NCI-H146 (cell line): ENCODE measurements around the gene BST2.

ENCODE experiments used
- DNase-seq: peaks from one replicate; lab custom pipeline; 2025; lab: John Stamatoyannopoulos, UW

BST2 gene

GRCh38 chr19:17405250-17406045 lies at the start of gene BST2:
Gene BST2, minus strand, starts transcription at chr19:17405630. Its CDS starts 55 bp downstream, at chr19:17405575.
- DNase-seq: no peak

- peak; percentile 27 for DNase-seq
Observed at GRCh38 chr19:17454576-17455071, 49.2 kb upstream of the BST2 start.

- DNase-seq: no peak
Observed at GRCh38 chr19:17451820-17452219, 46.4 kb upstream of the BST2 start.

GRCh38 chr19:17450264-17451075 lies 45.0 kb upstream of the BST2 start:
- no peak for DNase-seq

- peak; percentile 44 for DNase-seq
Observed at GRCh38 chr19:17448131-17448967, 42.9 kb upstream of the BST2 start, which contains the start of gene TMEM221. Gene TMEM221, minus strand, starts transcription at chr19:17448668. Its CDS starts 206 bp downstream, at chr19:17448462.

- no peak for DNase-seq
Observed at GRCh38 chr19:17447704-17448130, 42.3 kb upstream of the BST2 start.

- DNase-seq: no peak
Observed at GRCh38 chr19:17445526-17446165, 40.2 kb upstream of the BST2 start.

- no peak for DNase-seq
Observed at GRCh38 chr19:17441241-17442021, 36.0 kb upstream of the BST2 start.

GRCh38 chr19:17436874-17437267 lies 31.4 kb upstream of the BST2 start:
- DNase-seq: no peak

GRCh38 chr19:17436094-17436873 lies 30.9 kb upstream of the BST2 start:
- no peak for DNase-seq

- DNase-seq: no peak
Observed at GRCh38 chr19:17435218-17435617, 29.8 kb upstream of the BST2 start.

GRCh38 chr19:17431417-17431816 lies 26.0 kb upstream of the BST2 start:
- DNase-seq: no peak

- no peak for DNase-seq
Observed at GRCh38 chr19:17429641-17430113, 24.2 kb upstream of the BST2 start.

GRCh38 chr19:17424743-17425365 lies 19.4 kb upstream of the BST2 start:
- no peak for DNase-seq

GRCh38 chr19:17423429-17424208 lies 18.2 kb upstream of the BST2 start:
- DNase-seq: no peak

GRCh38 chr19:17421942-17422341 lies 16.5 kb upstream of the BST2 start:
- DNase-seq: no peak

- no peak for DNase-seq
Observed at GRCh38 chr19:17420475-17420924, 15.1 kb upstream of the BST2 start.
